Measurements from ENCODE around the gene PTK7. TPM values are rescaled to one million over a fixed set of nuclear protein-coding genes. Genes with fewer than 3 reads are reported as not detected.

PTK7 gene
- total RNA-seq, 1 donor from 2014 or later = 68.0 TPM

DNA sequence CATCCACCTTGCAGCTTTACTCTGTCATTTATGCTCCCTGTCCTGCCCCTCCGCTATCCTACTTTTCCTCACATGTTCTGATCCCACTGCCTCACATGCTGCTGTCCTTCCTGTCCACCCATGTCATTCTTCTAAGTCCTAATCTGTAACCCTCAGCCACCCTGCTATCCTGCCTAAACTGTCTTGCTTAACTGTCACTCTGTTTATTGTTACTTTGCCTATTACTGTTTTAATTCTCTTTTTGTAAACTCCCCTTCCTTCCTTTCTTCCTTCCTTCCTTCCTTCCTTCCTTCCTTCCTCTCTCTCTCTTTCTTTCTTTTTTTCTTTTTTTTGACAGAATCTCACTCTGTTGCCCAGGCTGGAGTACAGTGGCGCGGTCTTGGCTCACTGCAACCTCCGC lies 107.3 kb downstream of the PTK7 start:
- DNase-seq (ENCODE audit: low spot score) = no peak
- H3K4me1 ChIP-seq = no peaks in the 10 kb centered on the region
- H3F3A ChIP-seq (ENCODE audit: low read depth) = peaks cover 30% of the 10 kb centered on the region
- no peaks in the 10 kb centered on the region for H4K20me1 ChIP-seq (ENCODE audit: low read depth)
- H3K36me3 ChIP-seq = no peaks in the 10 kb centered on the region
- no peaks in the 10 kb centered on the region for H3K9me3 ChIP-seq (ENCODE audit: low read depth)
- H3K27me3 Mint-ChIP-seq (ENCODE audit: insufficient read depth, low read depth) = peaks cover 8% of the 10 kb centered on the region
- H3K9ac ChIP-seq = no peak overlapping the region
- no peak overlapping the region for H3K27ac Mint-ChIP-seq
- no peaks in the 10 kb centered on the region for H3K79me2 ChIP-seq (ENCODE audit: low read depth)
- H3K4me3 Mint-ChIP-seq = peak overlapping the region; percentile 89
- no peak overlapping the region for H2AFZ ChIP-seq (replicated peaks)
- H3K4me3 ChIP-seq = no peak overlapping the region
- TF ChIP-seq EZH2 (IDR thresholded peaks at IDR 0.05) (no peak), EZH2phosphoT487 (IDR thresholded peaks at IDR 0.05) (no peak)
- TF ChIP-seq, protein P1, sequence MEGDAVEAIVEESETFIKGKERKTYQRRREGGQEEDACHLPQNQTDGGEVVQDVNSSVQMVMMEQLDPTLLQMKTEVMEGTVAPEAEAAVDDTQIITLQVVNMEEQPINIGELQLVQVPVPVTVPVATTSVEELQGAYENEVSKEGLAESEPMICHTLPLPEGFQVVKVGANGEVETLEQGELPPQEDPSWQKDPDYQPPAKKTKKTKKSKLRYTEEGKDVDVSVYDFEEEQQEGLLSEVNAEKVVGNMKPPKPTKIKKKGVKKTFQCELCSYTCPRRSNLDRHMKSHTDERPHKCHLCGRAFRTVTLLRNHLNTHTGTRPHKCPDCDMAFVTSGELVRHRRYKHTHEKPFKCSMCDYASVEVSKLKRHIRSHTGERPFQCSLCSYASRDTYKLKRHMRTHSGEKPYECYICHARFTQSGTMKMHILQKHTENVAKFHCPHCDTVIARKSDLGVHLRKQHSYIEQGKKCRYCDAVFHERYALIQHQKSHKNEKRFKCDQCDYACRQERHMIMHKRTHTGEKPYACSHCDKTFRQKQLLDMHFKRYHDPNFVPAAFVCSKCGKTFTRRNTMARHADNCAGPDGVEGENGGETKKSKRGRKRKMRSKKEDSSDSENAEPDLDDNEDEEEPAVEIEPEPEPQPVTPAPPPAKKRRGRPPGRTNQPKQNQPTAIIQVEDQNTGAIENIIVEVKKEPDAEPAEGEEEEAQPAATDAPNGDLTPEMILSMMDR (IDR thresholded peaks at IDR 0.05) = no peak
- H3K36me3 Mint-ChIP-seq = peaks cover 17% of the 10 kb centered on the region
- H3K27me3 ChIP-seq = no peaks in the 10 kb centered on the region
- H3K4me2 ChIP-seq = no peak overlapping the region
- peaks cover 20% of the 10 kb centered on the region for H3K4me1 Mint-ChIP-seq
- H3K9me3 Mint-ChIP-seq = no peaks in the 10 kb centered on the region
- H3K27ac ChIP-seq = no peak overlapping the region

- no peak overlapping the region for H3K27ac ChIP-seq
- no peaks in the 10 kb centered on the region for H3K36me3 ChIP-seq
- no peak for DNase-seq (ENCODE audit: low spot score)
- peaks cover 30% of the 10 kb centered on the region for H3F3A ChIP-seq (ENCODE audit: low read depth)
- H3K4me2 ChIP-seq = no peak overlapping the region
- peaks cover 20% of the 10 kb centered on the region for H3K4me1 Mint-ChIP-seq
- H3K4me1 ChIP-seq = no peaks in the 10 kb centered on the region
- no peak overlapping the region for H3K9ac ChIP-seq
- no peak for TF ChIP-seq EZH2 (IDR thresholded peaks at IDR 0.05)
- TF ChIP-seq, protein P1 (IDR thresholded peaks at IDR 0.05) = no peak
- TF ChIP-seq EZH2phosphoT487 (IDR thresholded peaks at IDR 0.05) = no peak
- no peak overlapping the region for H3K4me3 ChIP-seq
- H3K9me3 Mint-ChIP-seq = no peaks in the 10 kb centered on the region
- no peak overlapping the region for H3K4me3 Mint-ChIP-seq
- peaks cover 7% of the 10 kb centered on the region for H3K27me3 Mint-ChIP-seq (ENCODE audit: insufficient read depth, low read depth)
- H3K9me3 ChIP-seq (ENCODE audit: low read depth) = no peaks in the 10 kb centered on the region
- no peak overlapping the region for H2AFZ ChIP-seq (replicated peaks)
- H3K36me3 Mint-ChIP-seq = peaks cover 16% of the 10 kb centered on the region
- no peaks in the 10 kb centered on the region for H3K27me3 ChIP-seq
- H4K20me1 ChIP-seq (ENCODE audit: low read depth) = no peaks in the 10 kb centered on the region
- no peaks in the 10 kb centered on the region for H3K79me2 ChIP-seq (ENCODE audit: low read depth)
- H3K27ac Mint-ChIP-seq = no peak overlapping the region
These were observed 108.3 kb downstream of the PTK7 start for GRCh38 chr6:43184268-43184985.

DNA sequence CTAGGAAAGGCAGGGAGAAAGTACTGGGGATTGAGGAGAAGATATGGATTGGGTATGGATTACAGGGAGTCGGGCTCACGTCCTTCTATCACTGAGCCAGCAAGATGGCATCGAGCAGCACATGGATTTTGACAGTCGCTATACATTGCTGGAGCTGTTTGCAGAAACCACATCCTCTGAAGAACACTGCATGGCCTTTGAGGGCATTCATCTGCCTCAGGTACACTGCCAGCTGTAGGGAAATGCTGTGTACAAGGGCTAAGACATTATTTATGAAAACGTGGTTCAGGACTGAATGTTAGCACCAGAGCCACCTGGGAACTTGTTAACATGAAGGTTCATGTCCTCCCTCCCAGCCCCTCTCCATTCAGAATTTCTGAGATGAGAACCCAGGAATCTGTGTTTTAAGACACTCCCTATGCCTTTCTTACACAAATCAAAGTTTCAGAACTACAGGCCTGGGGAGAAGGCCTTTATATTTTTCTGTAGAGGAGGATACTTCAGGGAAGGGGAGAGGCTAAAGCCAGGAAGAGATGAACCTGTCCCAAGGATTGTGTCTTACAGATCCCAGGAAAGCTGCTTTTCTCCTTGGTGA lies 109.4 kb downstream of the PTK7 start:
- H3K9ac ChIP-seq = no peak overlapping the region
- no peaks in the 10 kb centered on the region for H3K4me1 ChIP-seq
- no peak for TF ChIP-seq EZH2phosphoT487 (IDR thresholded peaks at IDR 0.05)
- TF ChIP-seq, protein P1 (IDR thresholded peaks at IDR 0.05) = no peak
- no peak for TF ChIP-seq EZH2 (IDR thresholded peaks at IDR 0.05)
- Mint-ChIP-seq H3K27ac (no peak overlapping the region), H3K36me3 (peaks cover 16% of the 10 kb centered on the region), H3K4me3 (no peak overlapping the region), H3K9me3 (no peaks in the 10 kb centered on the region), H3K4me1 (peaks cover 20% of the 10 kb centered on the region), H3K27me3 (ENCODE audit: insufficient read depth, low read depth) (peaks cover 7% of the 10 kb centered on the region)
- no peak overlapping the region for H2AFZ ChIP-seq (replicated peaks)
- peaks cover 29% of the 10 kb centered on the region for H3F3A ChIP-seq (ENCODE audit: low read depth)
- peaks cover 3% of the 10 kb centered on the region for H3K36me3 ChIP-seq
- H3K27me3 ChIP-seq = no peaks in the 10 kb centered on the region
- H3K79me2 ChIP-seq (ENCODE audit: low read depth) = no peaks in the 10 kb centered on the region
- no peaks in the 10 kb centered on the region for H3K9me3 ChIP-seq (ENCODE audit: low read depth)
- H3K4me2 ChIP-seq = no peak overlapping the region
- no peak for DNase-seq (ENCODE audit: low spot score)
- H3K27ac ChIP-seq = no peak overlapping the region
- no peak overlapping the region for H3K4me3 ChIP-seq
- no peaks in the 10 kb centered on the region for H4K20me1 ChIP-seq (ENCODE audit: low read depth)

All from neural progenitor cell (in vitro differentiated cells).